BLaER1 treated with 17β-estradiol and CSF1 and Interleukin-3, amounts not matched to agents 10 nM and 100 nM (cell line): ENCODE measurements around the gene HDAC5.

Experiments used
- H3K27ac ChIP-seq, 11 experiments: shearing (Covaris generic); formaldehyde crosslinking; 2 replicates each; pipeline ENCODE4 v1.8.1; 2022
- H3K27me3 ChIP-seq, 11 experiments: shearing (Covaris generic); formaldehyde crosslinking; 2 replicates each; pipeline ENCODE4 v1.8.1; 2022
- H3K36me3 ChIP-seq, 11 experiments: shearing (Covaris generic); formaldehyde crosslinking; 2 replicates each; pipeline ENCODE4 v1.8.1; 2022
- H3K4me1 ChIP-seq, 10 experiments: shearing (Covaris generic); formaldehyde crosslinking; 2 replicates each; pipeline ENCODE4 v1.8.1; 2022
- H3K4me2 ChIP-seq, 11 experiments: shearing (Covaris generic); formaldehyde crosslinking; 2 replicates each; pipeline ENCODE4 v1.8.1; 2022
- H3K4me3 ChIP-seq, 10 experiments: shearing (Covaris generic); formaldehyde crosslinking; 2 replicates each; pipeline ENCODE4 v1.8.1; 2022
- H3K9ac ChIP-seq, 11 experiments: shearing (Covaris generic); formaldehyde crosslinking; 2 replicates each; pipeline ENCODE4 v1.8.1; 2022
- H3K9me3 ChIP-seq, 11 experiments: shearing (Covaris generic); formaldehyde crosslinking; replicated peaks in 1 of 11; 2 replicates each; pipeline ENCODE4 v1.8.1; 2022
- H4K20me1 ChIP-seq, 11 experiments: shearing (Covaris generic); formaldehyde crosslinking; 2 replicates each; pipeline ENCODE4 v1.8.1; 2022
- Cebpa-rat ChIP-seq, 11 experiments: shearing (Covaris generic); IDR thresholded peaks; 2 replicates each; pipeline ENCODE4 v1.8.1; 2022

Gene HDAC5

DNA sequence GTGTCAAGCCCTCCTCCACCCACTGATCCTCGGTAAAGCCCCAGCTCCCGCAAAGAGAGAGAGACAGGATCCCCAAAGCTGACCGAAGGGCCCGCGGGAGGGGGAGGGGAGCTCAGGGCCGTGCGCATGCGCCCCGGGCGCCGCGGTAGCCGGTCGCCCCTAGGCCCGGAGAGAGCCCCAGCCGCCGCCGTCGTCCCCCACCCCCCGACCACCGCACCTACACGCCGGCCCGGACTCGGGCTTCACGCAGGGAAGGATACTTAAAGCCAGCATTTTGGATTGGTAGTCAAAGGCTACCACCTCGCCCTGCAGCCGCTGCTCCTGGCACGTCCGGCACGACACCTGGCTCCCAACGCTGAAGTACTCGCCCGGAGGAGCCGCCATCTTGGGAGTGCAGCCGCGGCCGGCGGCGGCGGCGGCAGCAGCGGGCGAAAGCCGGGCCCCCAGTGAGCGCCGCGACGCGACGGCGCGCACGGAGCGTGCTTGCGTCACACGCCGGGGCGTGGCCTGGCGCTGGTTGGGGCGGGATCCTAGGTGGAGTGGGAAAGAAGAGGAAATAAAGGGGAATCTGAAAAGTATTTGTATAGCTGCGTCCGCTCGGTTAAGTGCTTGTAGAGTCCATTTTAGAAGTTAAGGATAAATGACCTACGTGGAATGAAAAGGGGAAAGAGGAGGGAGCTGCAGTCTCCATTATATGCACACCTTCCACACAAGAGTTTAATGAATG lies 57.1 kb downstream of the HDAC5 start, which contains the start of gene LSM12:
Gene LSM12 (minus strand): TSS at position 468 of the 727 bp plus-strand sequence. CDS start 84 bp downstream, at position 384.
- peak within 1 kb of the TSS; percentile 92 to 99 (median 95) for H3K9ac ChIP-seq
- H3K9me3 ChIP-seq = no peaks in the 10 kb centered on the region
- H4K20me1 ChIP-seq = peaks cover 40 to 48% (median 44%) of the 10 kb centered on the region in 11 experiments; a peak in 20 of 22 replicates
- TF ChIP-seq Cebpa-rat (IDR thresholded peaks at IDR 0.05) = peak in 6 of 11 experiments; percentile 9 to 60 (median 30); a peak in 6 of 22 replicates
- H3K4me1 ChIP-seq = peaks cover 41 to 70% (median 49%) of the 10 kb centered on the region in 10 experiments
- H3K36me3 ChIP-seq = peaks cover 26 to 39% (median 36%) of the 10 kb centered on the region in 11 experiments
- H3K27ac ChIP-seq = peak within 1 kb of the TSS; percentile 82 to 98 (median 94)
- peak within 1 kb of the TSS; percentile 86 to 97 (median 94) for H3K4me2 ChIP-seq
- H3K4me3 ChIP-seq = peak within 1 kb of the TSS; percentile 72 to 92 (median 84)
- H3K27me3 ChIP-seq = no peaks in the 10 kb centered on the region

- Histone ChIP-seq H3K9me3 (no peaks in the 10 kb centered on the region), H3K4me3 (peak overlapping the region; percentile 72 to 92 (median 84)), H4K20me1 (peaks cover 43 to 54% (median 51%) of the 10 kb centered on the region in 11 experiments; a peak in 20 of 22 replicates), H3K9ac (peak overlapping the region; percentile 92 to 99 (median 95)), H3K4me2 (peak overlapping the region; percentile 79 to 97 (median 94)), H3K36me3 (peaks cover 30 to 46% (median 43%) of the 10 kb centered on the region in 11 experiments), H3K4me1 (peaks cover 41 to 68% (median 48%) of the 10 kb centered on the region in 10 experiments), H3K27me3 (no peaks in the 10 kb centered on the region), H3K27ac (peak overlapping the region; percentile 82 to 98 (median 94))
- no peak for TF ChIP-seq Cebpa-rat (IDR thresholded peaks at IDR 0.05)
Observed at GRCh38 chr17:44065668-44066203, 57.7 kb downstream of the HDAC5 start.

GRCh38 chr17:44063704-44064639 lies 59.5 kb downstream of the HDAC5 start:
- H3K27me3 ChIP-seq = no peaks in the 10 kb centered on the region
- TF ChIP-seq Cebpa-rat (IDR thresholded peaks at IDR 0.05) = no peak
- H3K36me3 ChIP-seq = peaks cover 46 to 63% (median 60%) of the 10 kb centered on the region in 11 experiments
- H3K4me2 ChIP-seq = peak overlapping the region; percentile 29 to 97 (median 89); a peak in 18 of 22 replicates
- H3K27ac ChIP-seq = no peak overlapping the region
- peak overlapping the region in 7 of 11 experiments; percentile 10 to 92 (median 26); a peak in 10 of 22 replicates for H3K9ac ChIP-seq
- no peaks in the 10 kb centered on the region for H3K9me3 ChIP-seq
- no peak overlapping the region for H3K4me3 ChIP-seq
- H4K20me1 ChIP-seq = peaks cover 59 to 72% (median 68%) of the 10 kb centered on the region in 11 experiments; a peak in 20 of 22 replicates
- peaks cover 31 to 60% (median 34%) of the 10 kb centered on the region in 10 experiments for H3K4me1 ChIP-seq

GRCh38 chr17:44062871-44063270 lies 60.6 kb downstream of the HDAC5 start:
- Histone ChIP-seq H3K9ac (0 out of 22 replicates have a peak overlapping the region, but pooled peaks of 1 of the 11 experiments have one; percentile 7), H3K4me3 (no peak overlapping the region), H3K4me1 (peaks cover 30 to 50% (median 32%) of the 10 kb centered on the region in 10 experiments), H3K36me3 (peaks cover 55 to 74% (median 71%) of the 10 kb centered on the region in 11 experiments), H3K4me2 (no peak overlapping the region; a peak in 1 of 22 replicates), H3K27me3 (no peaks in the 10 kb centered on the region), H4K20me1 (peaks cover 62 to 83% (median 79%) of the 10 kb centered on the region in 11 experiments; a peak in 20 of 22 replicates), H3K27ac (no peak overlapping the region), H3K9me3 (no peaks in the 10 kb centered on the region)
- no peak for TF ChIP-seq Cebpa-rat (IDR thresholded peaks at IDR 0.05)

GRCh38 chr17:44061446-44061845 lies 62.0 kb downstream of the HDAC5 start:
- H3K27ac ChIP-seq = no peak overlapping the region
- peaks cover 18 to 38% (median 21%) of the 10 kb centered on the region in 10 experiments for H3K4me1 ChIP-seq
- H3K36me3 ChIP-seq = peaks cover 61 to 89% (median 85%) of the 10 kb centered on the region in 11 experiments
- H3K4me2 ChIP-seq = no peak overlapping the region
- no peak for TF ChIP-seq Cebpa-rat (IDR thresholded peaks at IDR 0.05)
- no peaks in the 10 kb centered on the region for H3K9me3 ChIP-seq
- peaks cover 65 to 97% (median 93%) of the 10 kb centered on the region in 11 experiments; a peak in 21 of 22 replicates for H4K20me1 ChIP-seq
- no peak overlapping the region for H3K9ac ChIP-seq
- no peaks in the 10 kb centered on the region for H3K27me3 ChIP-seq
- H3K4me3 ChIP-seq = no peak overlapping the region

DNA sequence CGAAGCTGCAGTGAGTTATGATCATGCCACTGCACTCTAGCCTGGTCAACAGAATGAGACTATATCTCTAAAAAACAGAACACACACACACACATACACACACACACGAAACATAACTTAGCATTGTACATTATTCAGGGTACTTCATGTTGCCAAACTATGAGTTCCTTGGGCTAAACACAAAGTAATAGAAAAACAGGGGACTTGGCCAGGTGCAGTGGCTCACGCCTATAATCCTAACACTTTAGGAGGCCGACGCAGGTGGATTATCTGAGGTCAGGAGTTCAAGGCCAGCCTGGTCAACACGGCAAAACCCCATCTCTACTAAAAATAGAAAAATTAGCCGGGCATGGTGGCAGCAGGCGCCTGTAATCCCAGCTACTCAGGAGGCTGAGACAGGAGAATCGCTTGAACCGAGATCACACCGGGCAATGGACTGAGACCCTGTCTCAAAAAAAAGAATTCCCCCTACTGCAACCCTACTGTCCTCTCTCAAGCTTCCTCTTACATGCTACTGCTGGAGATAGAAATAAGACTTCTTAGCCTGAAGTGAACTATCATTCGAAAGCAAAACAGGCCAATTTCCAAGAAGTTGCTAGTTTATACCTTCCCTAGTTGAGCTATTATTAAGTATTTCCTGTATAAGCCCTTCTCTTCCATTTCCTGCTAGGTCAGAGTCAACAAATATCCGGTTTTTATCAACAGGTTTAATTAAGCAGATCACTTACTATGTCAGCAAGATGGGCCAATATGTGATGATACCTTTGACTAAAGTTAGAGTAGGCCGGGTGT lies 64.1 kb downstream of the HDAC5 start:
- Histone ChIP-seq H3K27me3 (no peaks in the 10 kb centered on the region), H4K20me1 (peaks cover 69 to 100% (median 97%) of the 10 kb centered on the region in 11 experiments; a peak in 21 of 22 replicates), H3K4me2 (no peak overlapping the region), H3K36me3 (peaks cover 79 to 100% (median 97%) of the 10 kb centered on the region in 11 experiments), H3K27ac (no peak overlapping the region), H3K4me1 (peaks cover 6 to 29% (median 8%) of the 10 kb centered on the region in 10 experiments; a peak in 16 of 20 replicates), H3K9ac (no peak overlapping the region), H3K9me3 (no peaks in the 10 kb centered on the region), H3K4me3 (no peak overlapping the region)
- TF ChIP-seq Cebpa-rat (IDR thresholded peaks at IDR 0.05) = no peak

GRCh38 chr17:44053125-44053872 lies 70.1 kb downstream of the HDAC5 start:
- Histone ChIP-seq H3K9ac (peak overlapping the region in 1 of 11 experiments; percentile 10; a peak in 2 of 22 replicates), H3K27me3 (no peaks in the 10 kb centered on the region), H3K4me3 (no peak overlapping the region), H4K20me1 (peaks cover 59 to 100% (median 98%) of the 10 kb centered on the region in 11 experiments; a peak in 21 of 22 replicates), H3K4me2 (peak overlapping the region in 2 of 11 experiments; percentile 26 to 53; a peak in 4 of 22 replicates), H3K27ac (no peak overlapping the region), H3K9me3 (peaks cover 0 to 4% (median 0%) of the 10 kb centered on the region in 11 experiments; a peak in 1 of 22 replicates), H3K4me1 (peaks cover 0 to 26% (median 0%) of the 10 kb centered on the region in 10 experiments; a peak in 6 of 20 replicates), H3K36me3 (peaks cover 74 to 100% (median 97%) of the 10 kb centered on the region in 11 experiments)
- no peak for TF ChIP-seq Cebpa-rat (IDR thresholded peaks at IDR 0.05)
